ENCODE measurements around the gene LTC4S.

Gene LTC4S

DNA sequence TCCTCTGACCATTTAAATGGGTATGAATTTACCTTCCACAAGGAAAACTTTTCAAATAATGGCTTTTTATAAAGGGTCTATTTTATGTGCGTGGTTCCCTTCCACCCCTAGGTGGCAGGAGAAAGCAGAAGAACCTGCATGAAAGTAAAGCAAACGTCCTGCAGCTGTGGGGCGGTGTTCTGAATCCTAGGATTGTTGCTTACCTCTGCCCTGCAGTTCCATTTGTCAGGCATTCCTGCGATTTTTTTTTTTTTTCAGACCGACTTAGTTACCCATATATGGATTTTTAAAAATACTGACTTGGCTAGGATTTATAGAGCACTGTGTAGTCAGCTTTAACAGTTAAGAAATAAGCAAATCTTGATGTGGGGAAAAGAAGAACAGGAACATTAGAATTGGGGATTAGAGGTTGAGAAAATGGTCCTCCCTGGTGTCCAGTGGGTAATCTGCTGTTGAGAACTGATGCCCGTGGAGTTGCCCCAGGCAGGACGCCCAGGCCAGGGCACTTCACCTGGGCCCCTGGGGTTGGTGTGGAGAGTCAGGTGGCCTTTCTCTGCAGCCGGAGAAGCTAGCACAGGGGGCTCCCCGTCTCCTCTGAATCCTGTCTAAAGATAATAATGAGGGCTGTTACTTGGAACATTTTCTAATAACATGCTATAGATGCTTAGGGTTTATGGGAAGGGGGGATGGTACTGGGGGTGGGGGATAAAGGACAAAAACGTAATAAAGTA, 30.4 kb upstream of the LTC4S start:
- no peaks in the 10 kb centered on the region for H3K27me3 ChIP-seq (ENCODE audit: insufficient read depth, poor library complexity, severe bottlenecking)
- peak; percentile 64 to 65 for DNase-seq (ENCODE audit: low read depth in 1 of 2, low spot score in 1 of 2)
- H3K4me3 ChIP-seq (replicated peaks; ENCODE audit: insufficient read depth, low read length): no peak overlapping the region
- no peak for TF ChIP-seq SPI1 (IDR thresholded peaks at IDR 0.05; ENCODE audit: borderline replicate concordance, low read depth)
- no peak for TF ChIP-seq GABPA (IDR thresholded peaks at IDR 0.05; ENCODE audit: low read depth)
- TF ChIP-seq POLR2AphosphoS5 (IDR thresholded peaks at IDR 0.05; ENCODE audit: low read depth): no peak
- TF ChIP-seq, protein P1, sequence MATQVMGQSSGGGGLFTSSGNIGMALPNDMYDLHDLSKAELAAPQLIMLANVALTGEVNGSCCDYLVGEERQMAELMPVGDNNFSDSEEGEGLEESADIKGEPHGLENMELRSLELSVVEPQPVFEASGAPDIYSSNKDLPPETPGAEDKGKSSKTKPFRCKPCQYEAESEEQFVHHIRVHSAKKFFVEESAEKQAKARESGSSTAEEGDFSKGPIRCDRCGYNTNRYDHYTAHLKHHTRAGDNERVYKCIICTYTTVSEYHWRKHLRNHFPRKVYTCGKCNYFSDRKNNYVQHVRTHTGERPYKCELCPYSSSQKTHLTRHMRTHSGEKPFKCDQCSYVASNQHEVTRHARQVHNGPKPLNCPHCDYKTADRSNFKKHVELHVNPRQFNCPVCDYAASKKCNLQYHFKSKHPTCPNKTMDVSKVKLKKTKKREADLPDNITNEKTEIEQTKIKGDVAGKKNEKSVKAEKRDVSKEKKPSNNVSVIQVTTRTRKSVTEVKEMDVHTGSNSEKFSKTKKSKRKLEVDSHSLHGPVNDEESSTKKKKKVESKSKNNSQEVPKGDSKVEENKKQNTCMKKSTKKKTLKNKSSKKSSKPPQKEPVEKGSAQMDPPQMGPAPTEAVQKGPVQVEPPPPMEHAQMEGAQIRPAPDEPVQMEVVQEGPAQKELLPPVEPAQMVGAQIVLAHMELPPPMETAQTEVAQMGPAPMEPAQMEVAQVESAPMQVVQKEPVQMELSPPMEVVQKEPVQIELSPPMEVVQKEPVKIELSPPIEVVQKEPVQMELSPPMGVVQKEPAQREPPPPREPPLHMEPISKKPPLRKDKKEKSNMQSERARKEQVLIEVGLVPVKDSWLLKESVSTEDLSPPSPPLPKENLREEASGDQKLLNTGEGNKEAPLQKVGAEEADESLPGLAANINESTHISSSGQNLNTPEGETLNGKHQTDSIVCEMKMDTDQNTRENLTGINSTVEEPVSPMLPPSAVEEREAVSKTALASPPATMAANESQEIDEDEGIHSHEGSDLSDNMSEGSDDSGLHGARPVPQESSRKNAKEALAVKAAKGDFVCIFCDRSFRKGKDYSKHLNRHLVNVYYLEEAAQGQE (IDR thresholded peaks at IDR 0.05; ENCODE audit: insufficient replicate concordance, low read depth): no peak
- TF ChIP-seq, protein P2, sequence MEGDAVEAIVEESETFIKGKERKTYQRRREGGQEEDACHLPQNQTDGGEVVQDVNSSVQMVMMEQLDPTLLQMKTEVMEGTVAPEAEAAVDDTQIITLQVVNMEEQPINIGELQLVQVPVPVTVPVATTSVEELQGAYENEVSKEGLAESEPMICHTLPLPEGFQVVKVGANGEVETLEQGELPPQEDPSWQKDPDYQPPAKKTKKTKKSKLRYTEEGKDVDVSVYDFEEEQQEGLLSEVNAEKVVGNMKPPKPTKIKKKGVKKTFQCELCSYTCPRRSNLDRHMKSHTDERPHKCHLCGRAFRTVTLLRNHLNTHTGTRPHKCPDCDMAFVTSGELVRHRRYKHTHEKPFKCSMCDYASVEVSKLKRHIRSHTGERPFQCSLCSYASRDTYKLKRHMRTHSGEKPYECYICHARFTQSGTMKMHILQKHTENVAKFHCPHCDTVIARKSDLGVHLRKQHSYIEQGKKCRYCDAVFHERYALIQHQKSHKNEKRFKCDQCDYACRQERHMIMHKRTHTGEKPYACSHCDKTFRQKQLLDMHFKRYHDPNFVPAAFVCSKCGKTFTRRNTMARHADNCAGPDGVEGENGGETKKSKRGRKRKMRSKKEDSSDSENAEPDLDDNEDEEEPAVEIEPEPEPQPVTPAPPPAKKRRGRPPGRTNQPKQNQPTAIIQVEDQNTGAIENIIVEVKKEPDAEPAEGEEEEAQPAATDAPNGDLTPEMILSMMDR (IDR thresholded peaks at IDR 0.05; ENCODE audit: insufficient read depth, low read length): peak; percentile 75
- peak overlapping the region; percentile 58 for H3K27ac ChIP-seq (replicated peaks)

DNA sequence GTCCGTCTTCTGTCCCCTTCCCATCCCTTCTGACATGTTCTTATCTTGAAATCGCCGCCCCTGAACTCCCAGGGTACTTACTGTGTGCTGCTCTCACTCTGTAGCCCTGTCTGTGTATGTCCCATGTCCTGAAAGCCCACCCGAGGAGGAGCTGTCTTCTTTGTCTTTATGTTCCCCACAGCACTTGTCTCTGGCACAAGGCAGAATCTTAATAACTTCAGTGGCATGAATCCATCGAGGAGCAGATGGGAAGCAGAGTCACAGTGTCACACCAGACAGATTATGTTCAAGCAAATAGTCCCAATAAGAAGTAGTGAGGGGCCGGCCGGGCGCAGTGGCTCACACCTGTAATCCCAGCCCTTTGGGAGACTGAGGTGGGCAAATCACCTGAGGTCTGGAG, 29.7 kb upstream of the LTC4S start:
- Histone ChIP-seq H3K4me3 (replicated peaks; ENCODE audit: insufficient read depth, low read length) (no peak overlapping the region), H3K27ac (replicated peaks) (no peak overlapping the region), H3K27me3 (ENCODE audit: insufficient read depth, poor library complexity, severe bottlenecking) (no peaks in the 10 kb centered on the region)
- no peak for DNase-seq (ENCODE audit: low read depth in 1 of 2, low spot score in 1 of 2)
- TF ChIP-seq SPI1 (IDR thresholded peaks at IDR 0.05; ENCODE audit: borderline replicate concordance, low read depth): no peak
- TF ChIP-seq, protein P1 (IDR thresholded peaks at IDR 0.05; ENCODE audit: insufficient replicate concordance, low read depth): no peak
- TF ChIP-seq POLR2AphosphoS5 (IDR thresholded peaks at IDR 0.05; ENCODE audit: low read depth): no peak
- TF ChIP-seq, protein P2 (IDR thresholded peaks at IDR 0.05; ENCODE audit: insufficient read depth, low read length): no peak
- no peak for TF ChIP-seq GABPA (IDR thresholded peaks at IDR 0.05; ENCODE audit: low read depth)

DNA sequence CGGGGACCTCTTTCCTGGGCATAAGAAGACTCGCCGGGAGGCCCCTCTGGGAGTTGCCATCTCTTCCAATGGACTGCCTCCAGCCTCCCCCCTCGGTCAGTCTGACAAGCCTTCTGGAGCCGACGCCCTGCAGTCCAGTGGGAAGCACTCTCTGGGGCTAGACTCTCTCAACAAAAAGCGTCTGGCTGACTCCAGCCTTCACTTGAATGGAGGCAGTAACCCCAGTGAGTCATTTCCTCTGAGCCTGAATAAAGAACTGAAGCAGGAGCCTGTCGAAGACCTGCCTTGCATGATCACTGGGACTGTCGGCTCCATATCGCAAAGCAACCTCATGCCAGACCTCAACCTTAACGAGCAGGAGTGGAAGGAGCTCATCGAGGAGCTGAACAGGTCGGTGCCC, 28.4 kb upstream of the LTC4S start:
- no peak for TF ChIP-seq POLR2AphosphoS5 (IDR thresholded peaks at IDR 0.05; ENCODE audit: low read depth)
- TF ChIP-seq, protein P2 (IDR thresholded peaks at IDR 0.05; ENCODE audit: insufficient read depth, low read length): no peak
- TF ChIP-seq, protein P1 (IDR thresholded peaks at IDR 0.05; ENCODE audit: insufficient replicate concordance, low read depth): no peak
- no peak for TF ChIP-seq GABPA (IDR thresholded peaks at IDR 0.05; ENCODE audit: low read depth)
- TF ChIP-seq SPI1 (IDR thresholded peaks at IDR 0.05; ENCODE audit: borderline replicate concordance, low read depth): no peak
- H3K27ac ChIP-seq (replicated peaks): peak overlapping the region; percentile 16
- H3K4me3 ChIP-seq (replicated peaks; ENCODE audit: insufficient read depth, low read length): no peak overlapping the region
- no peaks in the 10 kb centered on the region for H3K27me3 ChIP-seq (ENCODE audit: insufficient read depth, poor library complexity, severe bottlenecking)
- DNase-seq (ENCODE audit: low read depth in 1 of 2, low spot score in 1 of 2): peak in 1 of 2 experiments; percentile 48

All from HL-60 (cell line).